Ascending aorta (tissue), 2 donors: Measurements from ENCODE around the gene HIVEP2. TPM values are rescaled to one million over a fixed set of nuclear protein-coding genes. Genes with fewer than 3 reads are reported as not detected.

Experiments used
- DNase-seq, 2 donors: peaks; one replicate each; pipeline ENCODE4 v3.0.0-alpha.2; 2019; ENCODE audit warnings: low spot score in 2 of 2
- H3K27ac ChIP-seq, 2 donors: fragments of 200-600 bp; sonication (generic); one replicate each; pipeline ENCODE4 v1.5.1; 2016 to 2017; ENCODE audit warnings: mild to moderate bottlenecking in 1 of 2
- H3K27me3 ChIP-seq: fragments of 200-600 bp; sonication (generic); one replicate; pipeline ENCODE4 v1.5.1; 2017
- H3K36me3 ChIP-seq, 2 donors: fragments of 200-600 bp; sonication (generic); one replicate each; pipeline ENCODE4 v1.5.1; 2016
- H3K4me1 ChIP-seq, 2 donors: fragments of 200-600 bp; sonication (generic); one replicate each; pipeline ENCODE4 v1.5.1; 2016 to 2017; ENCODE audit warnings: mild to moderate bottlenecking in 1 of 2
- H3K4me3 ChIP-seq, 2 donors: fragments of 200-600 bp; sonication (generic); one replicate each; pipeline ENCODE4 v1.5.1; 2016 to 2017; ENCODE audit warnings: mild to moderate bottlenecking in 1 of 2
- H3K9me3 ChIP-seq, 2 donors: fragments of 200-600 bp; sonication (generic); one replicate each; pipeline ENCODE4 v1.5.1; 2016
- intact Hi-C: fragments of 100-400 bp; cut with DNase I; formaldehyde crosslinking; loops from one replicate; pipeline ENCODE4 v1.15.1; 2023
- total RNA-seq: library from RNA; depleted of rRNA; stranded (reverse); fragments of >200 nt; gene quantifications from one replicate; pipeline ENCODE4 v1.1.0, GENCODE V29; 2016
- TF ChIP-seq, protein P1 (sequence below), 3 experiments: fragments of 200-600 bp in 2 of 3; fragments of 450-650 bp in 1 of 3; sonication (generic) in 2 of 3; IDR thresholded peaks; one replicate each; pipeline ENCODE4 v1.5.1; 2016 to 2019; ENCODE audit warnings: antibody characterized with exemption in 3 of 3, mild to moderate bottlenecking in 1 of 3, moderate library complexity in 1 of 3

Gene HIVEP2
- total RNA-seq, 1 donor from 2014 or later = 14.5 TPM

DNA sequence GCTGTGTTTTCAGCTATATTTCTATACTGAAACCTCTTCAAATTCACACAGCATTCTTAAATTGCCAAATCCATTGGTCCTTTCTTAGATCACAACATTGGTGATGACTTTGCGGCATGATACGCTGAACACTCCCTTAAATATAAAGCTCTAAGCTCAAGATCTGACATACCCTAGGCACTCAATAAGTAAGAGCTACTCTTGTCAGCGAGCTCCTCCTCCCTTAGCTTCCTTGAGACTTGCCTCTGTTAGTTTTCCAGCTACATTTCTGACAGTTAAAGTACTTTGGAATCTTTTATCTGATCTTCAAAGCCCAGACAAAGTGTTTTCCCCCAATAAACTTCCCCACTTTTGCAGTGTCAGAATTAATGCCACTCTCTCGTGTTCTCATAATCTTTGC, 117.0 kb downstream of the HIVEP2 start:
- intact Hi-C loops = no loop called here
- Histone ChIP-seq H3K9me3 (no peaks in the 10 kb centered on the region), H3K36me3 (no peaks in the 10 kb centered on the region), H3K4me3 (no peak overlapping the region), H3K27ac (no peak overlapping the region), H3K4me1 (peaks cover 0 to 13% of the 10 kb centered on the region in 2 donors), H3K27me3 (no peaks in the 10 kb centered on the region)
- TF ChIP-seq, protein P1, sequence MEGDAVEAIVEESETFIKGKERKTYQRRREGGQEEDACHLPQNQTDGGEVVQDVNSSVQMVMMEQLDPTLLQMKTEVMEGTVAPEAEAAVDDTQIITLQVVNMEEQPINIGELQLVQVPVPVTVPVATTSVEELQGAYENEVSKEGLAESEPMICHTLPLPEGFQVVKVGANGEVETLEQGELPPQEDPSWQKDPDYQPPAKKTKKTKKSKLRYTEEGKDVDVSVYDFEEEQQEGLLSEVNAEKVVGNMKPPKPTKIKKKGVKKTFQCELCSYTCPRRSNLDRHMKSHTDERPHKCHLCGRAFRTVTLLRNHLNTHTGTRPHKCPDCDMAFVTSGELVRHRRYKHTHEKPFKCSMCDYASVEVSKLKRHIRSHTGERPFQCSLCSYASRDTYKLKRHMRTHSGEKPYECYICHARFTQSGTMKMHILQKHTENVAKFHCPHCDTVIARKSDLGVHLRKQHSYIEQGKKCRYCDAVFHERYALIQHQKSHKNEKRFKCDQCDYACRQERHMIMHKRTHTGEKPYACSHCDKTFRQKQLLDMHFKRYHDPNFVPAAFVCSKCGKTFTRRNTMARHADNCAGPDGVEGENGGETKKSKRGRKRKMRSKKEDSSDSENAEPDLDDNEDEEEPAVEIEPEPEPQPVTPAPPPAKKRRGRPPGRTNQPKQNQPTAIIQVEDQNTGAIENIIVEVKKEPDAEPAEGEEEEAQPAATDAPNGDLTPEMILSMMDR (IDR thresholded peaks at IDR 0.05) = no peak
- no peak for DNase-seq

DNA sequence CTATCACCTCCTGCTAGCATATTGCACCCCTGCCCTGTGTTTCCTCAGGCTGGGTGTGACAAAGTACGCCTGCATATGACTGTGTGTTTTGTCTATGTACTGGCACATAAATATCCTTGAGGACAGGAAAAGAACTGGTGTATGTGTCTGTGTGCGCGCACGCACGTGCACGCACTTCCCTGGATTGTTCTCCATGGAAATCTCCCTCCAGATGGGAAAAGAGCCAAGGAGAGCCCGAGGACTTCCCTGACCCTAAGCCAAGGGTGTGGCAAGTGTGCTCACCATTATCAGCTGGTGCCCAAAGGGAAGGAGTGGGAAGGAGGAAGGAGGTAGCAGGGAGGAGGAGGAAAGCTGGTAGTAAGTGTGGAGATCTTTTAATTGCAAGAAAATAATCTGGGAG, 117.6 kb downstream of the HIVEP2 start:
- Histone ChIP-seq H3K36me3 (no peaks in the 10 kb centered on the region), H3K4me3 (no peak overlapping the region), H3K27ac (no peak overlapping the region), H3K4me1 (peaks cover 0 to 10% of the 10 kb centered on the region in 2 donors), H3K27me3 (no peaks in the 10 kb centered on the region), H3K9me3 (no peaks in the 10 kb centered on the region)
- intact Hi-C loops = no loop called here
- DNase-seq = no peak
- TF ChIP-seq, protein P1 (IDR thresholded peaks at IDR 0.05) = no peak

DNA sequence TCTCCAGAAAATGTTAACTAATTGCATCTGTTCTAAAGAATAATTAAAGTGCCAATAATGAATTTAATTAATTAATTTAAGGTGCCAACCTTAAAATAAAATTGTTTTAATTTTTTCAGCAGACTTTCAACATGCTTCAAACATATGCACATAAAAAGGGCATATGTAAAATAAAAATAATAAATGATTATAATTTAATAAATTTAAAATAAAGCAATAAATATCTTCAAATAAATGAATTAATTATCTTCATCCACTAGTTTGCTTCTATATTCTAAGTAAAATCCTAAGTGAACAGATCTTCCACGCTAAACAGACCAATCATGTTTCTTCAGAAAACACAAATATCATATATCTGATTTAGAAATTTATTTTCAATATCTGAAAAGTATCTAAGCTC, 119.2 kb downstream of the HIVEP2 start:
- TF ChIP-seq, protein P1 (IDR thresholded peaks at IDR 0.05) = no peak
- H3K4me3 ChIP-seq = no peak overlapping the region
- no peaks in the 10 kb centered on the region for H3K36me3 ChIP-seq
- H3K4me1 ChIP-seq = peaks cover 2 to 22% of the 10 kb centered on the region in 2 donors
- no peak for DNase-seq
- intact Hi-C loops = no loop called here
- no peak overlapping the region for H3K27ac ChIP-seq
- no peaks in the 10 kb centered on the region for H3K27me3 ChIP-seq
- no peaks in the 10 kb centered on the region for H3K9me3 ChIP-seq

DNA sequence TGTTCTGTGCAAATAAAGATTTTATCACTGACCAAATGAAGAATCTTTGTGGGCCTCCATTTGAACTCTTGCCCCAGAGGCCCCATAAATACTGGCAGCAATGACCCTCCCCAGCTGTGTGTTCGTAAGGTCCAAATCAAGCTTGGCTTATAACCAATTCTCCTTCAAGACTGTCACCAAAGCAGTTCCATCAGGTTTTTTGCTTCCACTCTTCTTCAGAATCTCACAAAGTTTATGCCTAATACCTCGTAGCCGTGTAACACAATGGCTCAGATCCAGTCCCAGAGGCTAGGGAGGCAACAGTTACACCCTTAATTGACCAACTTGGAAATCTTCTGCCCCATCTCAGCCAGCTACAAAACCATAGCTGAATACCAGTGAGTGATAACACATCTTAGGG, 120.5 kb downstream of the HIVEP2 start:
- Histone ChIP-seq H3K36me3 (no peaks in the 10 kb centered on the region), H3K9me3 (no peaks in the 10 kb centered on the region), H3K4me3 (no peak overlapping the region), H3K27ac (no peak overlapping the region), H3K4me1 (peaks cover 2 to 21% of the 10 kb centered on the region in 2 donors), H3K27me3 (no peaks in the 10 kb centered on the region)
- DNase-seq = no peak
- TF ChIP-seq, protein P1 (IDR thresholded peaks at IDR 0.05) = no peak
- intact Hi-C loops = no loop called here

DNA sequence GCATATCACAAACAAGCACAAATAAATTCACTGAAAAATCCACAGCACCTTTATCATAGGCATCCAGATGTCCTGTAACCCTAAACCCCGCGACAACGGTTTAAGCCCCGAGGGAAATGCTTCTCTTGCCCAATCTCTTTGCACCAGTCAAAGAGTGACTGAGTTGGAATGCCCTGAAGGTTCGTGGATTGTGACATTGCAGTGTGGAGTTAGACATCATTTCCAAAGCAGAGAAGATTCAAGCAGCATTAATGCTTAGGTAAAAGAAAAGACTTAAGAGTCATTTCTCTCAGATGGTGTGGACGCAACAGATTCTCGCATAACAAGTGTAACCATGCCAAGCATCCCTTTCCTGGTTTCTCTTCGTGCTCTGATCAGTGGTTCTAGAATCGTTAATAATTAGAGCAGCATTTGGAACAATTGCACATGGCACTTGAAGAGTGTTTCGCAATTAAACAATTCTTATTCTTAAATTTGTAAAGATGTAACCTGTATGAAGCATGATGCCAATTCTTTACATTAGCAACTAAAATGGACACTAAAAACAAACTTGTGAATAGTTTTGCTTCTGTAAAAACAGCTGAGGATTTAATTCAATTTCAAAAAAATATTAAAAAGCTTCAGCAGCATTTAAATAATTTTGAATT, 121.6 kb downstream of the HIVEP2 start:
- no peaks in the 10 kb centered on the region for H3K36me3 ChIP-seq
- TF ChIP-seq, protein P1 (IDR thresholded peaks at IDR 0.05) = no peak
- no peaks in the 10 kb centered on the region for H3K27me3 ChIP-seq
- DNase-seq = no peak
- intact Hi-C loops = no loop called here
- H3K9me3 ChIP-seq = no peaks in the 10 kb centered on the region
- H3K4me3 ChIP-seq = no peak overlapping the region
- H3K4me1 ChIP-seq = peaks cover 2 to 21% of the 10 kb centered on the region in 2 donors
- no peak overlapping the region for H3K27ac ChIP-seq

DNA sequence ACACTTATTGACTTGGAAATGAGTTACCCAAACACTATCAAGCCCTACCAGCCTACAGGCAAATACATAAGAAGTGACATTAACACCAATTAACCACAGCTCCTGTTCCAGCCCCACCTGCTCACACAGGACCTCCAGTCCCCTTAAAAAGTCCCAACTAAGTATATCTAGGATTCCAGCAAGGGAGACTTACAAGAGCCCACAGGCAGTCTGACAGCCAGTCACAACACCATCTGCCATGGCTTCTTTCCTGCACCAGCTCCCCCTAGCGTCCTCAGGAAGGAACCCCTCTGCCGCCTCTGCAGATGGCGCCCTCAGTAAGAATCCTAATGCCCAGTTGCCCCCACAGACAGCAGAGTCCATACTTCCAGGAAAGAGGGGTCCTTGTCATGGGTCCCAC, 122.1 kb downstream of the HIVEP2 start:
- Histone ChIP-seq H3K27ac (no peak overlapping the region), H3K4me3 (no peak overlapping the region), H3K4me1 (peaks cover 2 to 21% of the 10 kb centered on the region in 2 donors), H3K27me3 (no peaks in the 10 kb centered on the region), H3K9me3 (no peaks in the 10 kb centered on the region), H3K36me3 (no peaks in the 10 kb centered on the region)
- TF ChIP-seq, protein P1 (IDR thresholded peaks at IDR 0.05) = no peak
- intact Hi-C loops = no loop called here
- DNase-seq = no peak
